ENCODE results near the gene SKAP1.
A peak's percentile ranks its signal among the peaks of the same experiment; 100 is the strongest.

The SKAP1 gene

DNA sequence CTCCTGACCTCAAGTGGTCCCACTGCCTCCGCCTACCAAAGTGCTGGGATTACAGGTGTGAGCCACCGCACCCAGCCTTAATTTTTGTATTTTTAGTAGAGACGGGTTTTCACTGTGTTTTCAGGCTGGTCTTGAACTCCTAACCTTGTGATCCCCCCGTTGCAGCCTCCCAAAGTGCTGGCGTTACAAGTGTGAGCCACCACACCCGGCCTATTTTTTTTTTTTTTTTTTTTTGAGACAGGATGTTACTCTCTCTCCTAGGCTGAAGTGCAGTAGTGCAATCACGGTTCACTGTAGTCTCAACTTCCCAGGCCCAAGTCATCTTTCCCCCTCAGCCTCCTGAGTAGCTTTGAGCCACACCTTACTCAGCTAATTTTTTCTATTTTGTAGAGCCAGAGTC lies 325.6 kb downstream of the SKAP1 start:
- no peak for DNase-seq
- Histone ChIP-seq H3K4me3 (ENCODE audit: control insufficient read depth in 1 of 7, extremely low read depth in 1 of 7, insufficient read depth in 4 of 7, low read depth in 2 of 7, low read length in 6 of 7) (no peak overlapping the region), H3K27ac (ENCODE audit: insufficient read depth in 1 of 2, low read depth in 1 of 2, low read length in 2 of 2, poor library complexity in 1 of 2, severe bottlenecking in 2 of 2) (no peak overlapping the region), H3K36me3 (ENCODE audit: control insufficient read depth in 4 of 4, insufficient read depth in 4 of 4, low read length in 3 of 4) (no peaks in the 10 kb centered on the region), H3K27me3 (replicated peaks in 2 of 5; ENCODE audit: control insufficient read depth in 4 of 5, insufficient read depth in 5 of 5, low read length in 4 of 5) (no peaks in the 10 kb centered on the region), H3K4me1 (ENCODE audit: control extremely low read depth in 1 of 4, control insufficient read depth in 4 of 4, insufficient read depth in 4 of 4, low read length in 3 of 4) (peaks cover 17 to 49% (median 42%) of the 10 kb centered on the region in 4 experiments), H3K9me3 (ENCODE audit: control extremely low read depth in 1 of 5, control insufficient read depth in 4 of 5, insufficient read depth in 2 of 5, low read depth in 1 of 5, low read length in 4 of 5) (no peaks in the 10 kb centered on the region)
- 100% methylated on average over 1 of the region's 7 CpGs for WGBS (ENCODE audit: insufficient coverage)
- ChIA-PET CTCF (interaction anchor here (1.1 kb wide), 1 partner anchor 25 kb away, joined by 3 read pairs; no protein-coding TSS in a partner anchor), POLR2A (no interaction called here)

DNA sequence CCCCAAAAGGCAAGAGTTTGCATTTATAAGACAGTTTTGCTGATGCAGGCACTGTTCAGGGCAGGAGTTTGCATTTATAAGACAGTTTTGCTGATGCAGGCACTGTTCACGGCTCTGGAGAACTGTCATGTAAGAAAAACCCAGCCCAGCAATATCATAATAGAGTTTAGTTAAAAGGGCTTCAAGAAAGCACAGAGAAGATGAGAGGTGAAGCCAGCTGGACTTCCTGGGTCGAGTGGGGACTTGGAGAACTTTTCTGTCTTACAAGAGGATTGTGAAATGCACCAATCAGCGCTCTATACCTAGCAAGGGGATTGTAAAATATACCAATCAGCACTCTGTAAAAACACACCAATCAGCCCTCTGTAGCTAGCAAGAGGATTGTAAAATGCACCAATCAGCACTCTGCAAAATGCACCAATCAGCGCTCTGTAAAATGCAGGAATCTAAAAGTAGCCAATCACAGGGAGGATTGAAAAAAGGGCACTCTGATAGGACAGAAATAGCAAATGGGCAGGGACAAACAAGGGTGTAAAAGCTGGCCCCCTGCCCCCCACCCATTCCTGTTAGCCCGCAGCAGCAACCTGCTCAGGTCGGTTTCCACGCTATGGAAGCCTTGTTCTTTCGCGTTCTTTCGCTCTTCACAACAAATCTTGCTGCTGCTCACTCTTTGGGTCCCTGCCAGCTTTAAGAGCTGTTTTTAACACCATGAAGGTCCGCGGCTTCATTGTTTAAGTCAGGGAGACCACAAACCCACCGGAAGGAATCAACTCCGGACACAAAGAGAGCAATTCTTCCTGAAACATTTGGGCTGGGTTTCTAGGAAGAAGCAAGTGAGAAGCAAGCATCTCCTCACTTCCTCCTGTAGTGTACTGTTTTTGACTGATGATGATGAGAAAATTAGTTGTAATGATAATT lies 327.0 kb downstream of the SKAP1 start:
- WGBS (ENCODE audit: insufficient coverage) = 19% methylated on average over 11 of the region's 14 CpGs
- Histone ChIP-seq H3K4me1 (ENCODE audit: control extremely low read depth in 1 of 4, control insufficient read depth in 4 of 4, insufficient read depth in 4 of 4, low read length in 3 of 4) (peaks cover 14 to 40% (median 34%) of the 10 kb centered on the region in 4 experiments), H3K9me3 (ENCODE audit: control extremely low read depth in 1 of 5, control insufficient read depth in 4 of 5, insufficient read depth in 2 of 5, low read depth in 1 of 5, low read length in 4 of 5) (no peaks in the 10 kb centered on the region), H3K27me3 (replicated peaks in 2 of 5; ENCODE audit: control insufficient read depth in 4 of 5, insufficient read depth in 5 of 5, low read length in 4 of 5) (no peaks in the 10 kb centered on the region), H3K27ac (ENCODE audit: insufficient read depth in 1 of 2, low read depth in 1 of 2, low read length in 2 of 2, poor library complexity in 1 of 2, severe bottlenecking in 2 of 2) (no peak overlapping the region), H3K36me3 (ENCODE audit: control insufficient read depth in 4 of 4, insufficient read depth in 4 of 4, low read length in 3 of 4) (no peaks in the 10 kb centered on the region), H3K4me3 (ENCODE audit: control insufficient read depth in 1 of 7, extremely low read depth in 1 of 7, insufficient read depth in 4 of 7, low read depth in 2 of 7, low read length in 6 of 7) (peak overlapping the region in 5 of 7 experiments; percentile 0 to 59 (median 10))
- DNase-seq = peak; percentile 74 to 92 (median 91)
- POLR2A ChIA-PET = no interaction called here
- CTCF ChIA-PET = interaction anchor here (0.9 to 1.1 kb wide), 3 partner anchors 13 to 27 kb away, joined by 3 read pairs; no protein-coding TSS in a partner anchor

GRCh38 chr17:48102043-48102750 lies 327.8 kb downstream of the SKAP1 start:
- Histone ChIP-seq H3K27ac (ENCODE audit: insufficient read depth in 1 of 2, low read depth in 1 of 2, low read length in 2 of 2, poor library complexity in 1 of 2, severe bottlenecking in 2 of 2) (no peak overlapping the region), H3K9me3 (ENCODE audit: control extremely low read depth in 1 of 5, control insufficient read depth in 4 of 5, insufficient read depth in 2 of 5, low read depth in 1 of 5, low read length in 4 of 5) (no peaks in the 10 kb centered on the region), H3K27me3 (replicated peaks in 2 of 5; ENCODE audit: control insufficient read depth in 4 of 5, insufficient read depth in 5 of 5, low read length in 4 of 5) (no peaks in the 10 kb centered on the region), H3K36me3 (ENCODE audit: control insufficient read depth in 4 of 4, insufficient read depth in 4 of 4, low read length in 3 of 4) (no peaks in the 10 kb centered on the region), H3K4me1 (ENCODE audit: control extremely low read depth in 1 of 4, control insufficient read depth in 4 of 4, insufficient read depth in 4 of 4, low read length in 3 of 4) (peaks cover 13 to 39% (median 31%) of the 10 kb centered on the region in 4 experiments), H3K4me3 (ENCODE audit: control insufficient read depth in 1 of 7, extremely low read depth in 1 of 7, insufficient read depth in 4 of 7, low read depth in 2 of 7, low read length in 6 of 7) (peak overlapping the region in 2 of 7 experiments; percentile 45 to 86)
- CTCF ChIA-PET = interaction anchor here (1.0 kb wide), 1 partner anchor 14 kb away, joined by 3 read pairs; no protein-coding TSS in a partner anchor
- WGBS (ENCODE audit: insufficient coverage) = 44% methylated on average over 12 of the region's 19 CpGs
- DNase-seq = peak in 1 of 3 donors; percentile 22
- POLR2A ChIA-PET = interaction anchor here (0.6 kb wide), 1 partner anchor 26 kb away, joined by 3 read pairs; no protein-coding TSS in a partner anchor

DNA sequence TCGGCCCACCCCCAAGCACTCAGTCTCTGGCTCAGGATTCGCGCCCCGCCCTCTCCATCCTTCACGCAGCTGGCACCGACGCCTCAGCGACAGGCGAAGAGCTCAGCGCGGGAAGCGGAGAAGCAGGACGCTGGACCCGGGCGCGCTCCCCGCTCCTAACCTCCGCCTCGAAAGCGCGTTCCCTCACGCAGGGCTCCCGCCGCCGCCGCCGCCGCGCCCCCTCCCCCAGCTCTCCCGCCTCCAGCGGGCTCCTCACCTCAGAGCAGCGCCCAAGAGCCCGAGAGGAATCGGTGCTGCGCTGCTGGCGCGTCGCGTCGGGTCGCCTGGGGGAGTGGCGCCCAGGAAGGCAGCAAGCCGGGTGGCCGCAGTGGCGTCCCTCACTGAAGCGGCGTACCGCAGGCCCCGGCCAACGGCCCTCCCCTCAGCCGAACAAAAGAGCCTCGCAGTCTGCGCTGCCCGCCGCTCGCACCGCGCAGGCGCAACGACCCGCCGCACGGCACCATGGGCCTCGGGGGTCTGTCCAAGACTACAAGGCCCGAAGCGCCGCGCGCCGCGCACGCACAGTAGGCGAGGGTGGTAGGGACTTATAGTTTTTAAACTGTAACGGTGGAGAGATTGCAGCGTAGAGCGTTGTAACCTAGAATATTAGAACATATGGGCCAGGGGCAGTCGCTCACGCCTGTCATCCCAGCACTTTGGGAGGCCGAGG lies 328.8 kb downstream of the SKAP1 start, which contains the start of gene CBX1:
Gene CBX1 (minus strand): TSS at position 467 of the 709 bp plus-strand sequence. CDS start 24,474 bp downstream, outside the sequence.
- Histone ChIP-seq H3K36me3 (ENCODE audit: control insufficient read depth in 4 of 4, insufficient read depth in 4 of 4, low read length in 3 of 4) (peaks cover 0 to 2% (median 0%) of the 10 kb centered on the region in 4 experiments), H3K4me3 (ENCODE audit: control insufficient read depth in 1 of 7, extremely low read depth in 1 of 7, insufficient read depth in 4 of 7, low read depth in 2 of 7, low read length in 6 of 7) (peak within 1 kb of the TSS; percentile 46 to 86 (median 78)), H3K9me3 (ENCODE audit: control extremely low read depth in 1 of 5, control insufficient read depth in 4 of 5, insufficient read depth in 2 of 5, low read depth in 1 of 5, low read length in 4 of 5) (no peaks in the 10 kb centered on the region), H3K27ac (ENCODE audit: insufficient read depth in 1 of 2, low read depth in 1 of 2, low read length in 2 of 2, poor library complexity in 1 of 2, severe bottlenecking in 2 of 2) (peak within 1 kb of the TSS in 1 of 2 experiments; percentile 43), H3K27me3 (replicated peaks in 2 of 5; ENCODE audit: control insufficient read depth in 4 of 5, insufficient read depth in 5 of 5, low read length in 4 of 5) (no peaks in the 10 kb centered on the region), H3K4me1 (ENCODE audit: control extremely low read depth in 1 of 4, control insufficient read depth in 4 of 4, insufficient read depth in 4 of 4, low read length in 3 of 4) (peaks cover 10 to 29% (median 24%) of the 10 kb centered on the region in 4 experiments)
- ChIA-PET CTCF (interaction anchor here (1.0 to 1.1 kb wide), 2 partner anchors 18 to 21 kb away, joined by 3 to 4 read pairs; no protein-coding TSS in a partner anchor), POLR2A (no interaction called here)
- 0% methylated on average over 63 of the region's 79 CpGs for WGBS (ENCODE audit: insufficient coverage)
- peak; percentile 87 to 93 (median 93) for DNase-seq

DNA sequence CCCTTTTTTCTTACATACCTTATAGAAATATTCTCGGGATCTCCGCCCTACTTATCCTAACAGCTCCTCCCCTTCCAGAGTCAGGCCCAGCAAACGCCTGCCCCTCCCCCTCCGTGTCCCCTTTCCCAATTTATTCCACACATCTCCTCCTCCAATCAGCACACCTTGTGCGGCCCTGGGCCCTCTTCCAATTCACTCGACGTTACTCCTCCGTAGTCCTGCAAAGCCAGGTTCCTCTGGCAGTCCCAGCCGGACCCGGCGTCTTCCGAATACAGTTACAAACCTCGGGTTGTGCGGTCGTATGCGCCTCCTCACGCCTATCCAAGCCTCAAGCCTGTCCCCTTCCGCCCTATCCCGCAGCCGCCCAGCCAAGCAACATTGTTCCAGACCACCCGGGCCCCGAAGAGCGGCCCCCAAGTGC lies 329.4 kb downstream of the SKAP1 start:
- CTCF ChIA-PET = interaction anchor here (1.0 to 1.1 kb wide), 2 partner anchors 19 to 20 kb away, joined by 3 to 4 read pairs; no protein-coding TSS in a partner anchor
- H3K4me3 ChIP-seq (ENCODE audit: control insufficient read depth in 1 of 7, extremely low read depth in 1 of 7, insufficient read depth in 4 of 7, low read depth in 2 of 7, low read length in 6 of 7) = peak overlapping the region; percentile 46 to 86 (median 78)
- H3K4me1 ChIP-seq (ENCODE audit: control extremely low read depth in 1 of 4, control insufficient read depth in 4 of 4, insufficient read depth in 4 of 4, low read length in 3 of 4) = peaks cover 9 to 27% (median 23%) of the 10 kb centered on the region in 4 experiments
- H3K27me3 ChIP-seq (replicated peaks in 2 of 5; ENCODE audit: control insufficient read depth in 4 of 5, insufficient read depth in 5 of 5, low read length in 4 of 5) = no peaks in the 10 kb centered on the region
- no peaks in the 10 kb centered on the region for H3K9me3 ChIP-seq (ENCODE audit: control extremely low read depth in 1 of 5, control insufficient read depth in 4 of 5, insufficient read depth in 2 of 5, low read depth in 1 of 5, low read length in 4 of 5)
- POLR2A ChIA-PET = no interaction called here
- WGBS (ENCODE audit: insufficient coverage) = 2% methylated on average over 16 of the region's 23 CpGs
- no peak for DNase-seq
- H3K27ac ChIP-seq (ENCODE audit: insufficient read depth in 1 of 2, low read depth in 1 of 2, low read length in 2 of 2, poor library complexity in 1 of 2, severe bottlenecking in 2 of 2) = peak overlapping the region in 1 of 2 experiments; percentile 43
- H3K36me3 ChIP-seq (ENCODE audit: control insufficient read depth in 4 of 4, insufficient read depth in 4 of 4, low read length in 3 of 4) = peaks cover 0 to 2% (median 0%) of the 10 kb centered on the region in 4 experiments

DNA sequence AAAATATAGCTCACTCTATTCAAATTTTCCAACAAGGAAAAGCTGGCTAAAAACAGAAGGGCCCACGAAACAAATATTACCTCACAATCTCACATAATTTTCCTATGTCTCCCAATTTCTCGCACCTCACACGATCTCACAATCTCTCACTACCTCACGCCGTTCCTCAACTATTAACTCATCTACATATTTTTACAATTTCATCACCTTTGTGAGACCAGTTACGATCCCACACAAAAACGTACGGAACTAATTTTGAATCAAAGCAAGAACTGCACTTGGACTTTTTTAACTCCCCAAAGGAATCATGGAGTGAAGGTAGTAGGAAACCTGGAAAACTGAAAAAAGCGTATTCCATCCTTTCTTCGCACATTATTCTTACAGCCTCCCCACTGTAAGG lies 329.9 kb downstream of the SKAP1 start:
- H3K27me3 ChIP-seq (replicated peaks in 2 of 5; ENCODE audit: control insufficient read depth in 4 of 5, insufficient read depth in 5 of 5, low read length in 4 of 5) = no peaks in the 10 kb centered on the region
- H3K36me3 ChIP-seq (ENCODE audit: control insufficient read depth in 4 of 4, insufficient read depth in 4 of 4, low read length in 3 of 4) = peaks cover 0 to 2% (median 0%) of the 10 kb centered on the region in 4 experiments
- H3K4me3 ChIP-seq (ENCODE audit: control insufficient read depth in 1 of 7, extremely low read depth in 1 of 7, insufficient read depth in 4 of 7, low read depth in 2 of 7, low read length in 6 of 7) = peak overlapping the region in 6 of 7 experiments; percentile 67 to 86 (median 78)
- H3K4me1 ChIP-seq (ENCODE audit: control extremely low read depth in 1 of 4, control insufficient read depth in 4 of 4, insufficient read depth in 4 of 4, low read length in 3 of 4) = peaks cover 9 to 27% (median 23%) of the 10 kb centered on the region in 4 experiments
- DNase-seq = no peak
- H3K9me3 ChIP-seq (ENCODE audit: control extremely low read depth in 1 of 5, control insufficient read depth in 4 of 5, insufficient read depth in 2 of 5, low read depth in 1 of 5, low read length in 4 of 5) = no peaks in the 10 kb centered on the region
- ChIA-PET POLR2A (no interaction called here), CTCF (interaction anchor here (1.1 to 7.7 kb wide), 3 partner anchors 17 to 75 kb away, joined by 3 to 87 read pairs (median 4); no protein-coding TSS in a partner anchor)
- H3K27ac ChIP-seq (ENCODE audit: insufficient read depth in 1 of 2, low read depth in 1 of 2, low read length in 2 of 2, poor library complexity in 1 of 2, severe bottlenecking in 2 of 2) = peak overlapping the region in 1 of 2 experiments; percentile 43
- 91% methylated on average over 10 of the region's 10 CpGs for WGBS (ENCODE audit: insufficient coverage)
